ENCODE results near the gene MSLN.

- TF ChIP-seq CTCF (conservative IDR thresholded peaks at IDR 0.05; ENCODE audit: low read depth, low read length) (no peak), EZH2 (IDR thresholded peaks at IDR 0.05; ENCODE audit: low read length, unreplicated experiment) (no peak), EZH2phosphoT487 (IDR thresholded peaks at IDR 0.05; ENCODE audit: borderline replicate concordance, low read length) (peak; percentile 95)
Measured at GRCh38 chr16:795580-796229, 35.2 kb downstream of the MSLN start.

Data from PC-3 (cell line).